Adipocyte (in vitro differentiated cells): ENCODE results near the gene GPR179.
"Not testable (repeated sequence)": the region's sequence is repeated elsewhere in the genome, so short reads cannot be mapped to it uniquely, and the experiment has no call there.

ENCODE experiments used
- DNase-seq: peaks from one replicate; pipeline ENCODE4 v3.0.0-alpha.2; 2015; ENCODE audit warnings: low read depth
- H3K27me3 ChIP-seq: replicated peaks from 2 replicates; pipeline ENCODE4 v1.7.0; 2013; ENCODE audit warnings: mild to moderate bottlenecking, low read length, moderate library complexity; ENCODE audit not compliant: control insufficient read depth, insufficient read depth
- H3K36me3 ChIP-seq: 2 replicates; pipeline ENCODE4 v1.7.0; 2013; ENCODE audit warnings: low read length, mild to moderate bottlenecking, moderate library complexity; ENCODE audit not compliant: control insufficient read depth, insufficient read depth, severe bottlenecking
- H3K4me1 ChIP-seq: 2 replicates; pipeline ENCODE4 v1.7.0; 2013; ENCODE audit warnings: mild to moderate bottlenecking, low read length, moderate library complexity; ENCODE audit not compliant: control insufficient read depth, insufficient read depth
- H3K4me3 ChIP-seq: 2 replicates; pipeline ENCODE4 v1.7.0; 2013; ENCODE audit warnings: mild to moderate bottlenecking, low read length, moderate library complexity
- H3K9ac ChIP-seq: 2 replicates; pipeline ENCODE4 v1.7.0; 2013; ENCODE audit warnings: mild to moderate bottlenecking, low read length, moderate library complexity
- H3K9me3 ChIP-seq: 2 replicates; pipeline ENCODE4 v1.7.0; 2013; ENCODE audit warnings: mild to moderate bottlenecking, low read length, moderate library complexity; ENCODE audit not compliant: control insufficient read depth

The GPR179 gene

DNA sequence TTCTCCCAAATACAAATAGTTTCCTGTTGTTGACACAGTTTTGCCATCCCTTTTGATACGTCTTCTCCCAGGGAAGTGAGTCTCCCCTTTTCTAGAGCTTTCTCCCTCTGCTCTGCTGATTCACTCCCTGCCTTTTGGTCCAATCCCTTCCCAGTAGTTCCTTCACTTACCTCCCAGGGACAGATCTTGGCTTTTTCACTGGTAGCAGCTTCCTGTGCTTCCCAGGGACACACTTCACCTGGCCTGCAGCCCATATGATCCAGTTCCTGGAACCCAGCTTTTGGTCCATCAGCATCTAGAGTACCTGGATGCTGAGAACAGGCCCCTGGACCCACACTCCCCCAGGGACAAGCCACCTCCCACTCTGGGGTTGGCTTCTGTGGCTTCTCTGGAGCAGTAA lies 15.8 kb downstream of the GPR179 start:
- Histone ChIP-seq H3K9ac (no peak overlapping the region), H3K4me3 (no peak overlapping the region), H3K27me3 (peaks cover 36% of the 10 kb centered on the region), H3K4me1 (peaks cover 21% of the 10 kb centered on the region), H3K9me3 (no peaks in the 10 kb centered on the region), H3K36me3 (peaks cover 4% of the 10 kb centered on the region)
- no peak for DNase-seq

DNA sequence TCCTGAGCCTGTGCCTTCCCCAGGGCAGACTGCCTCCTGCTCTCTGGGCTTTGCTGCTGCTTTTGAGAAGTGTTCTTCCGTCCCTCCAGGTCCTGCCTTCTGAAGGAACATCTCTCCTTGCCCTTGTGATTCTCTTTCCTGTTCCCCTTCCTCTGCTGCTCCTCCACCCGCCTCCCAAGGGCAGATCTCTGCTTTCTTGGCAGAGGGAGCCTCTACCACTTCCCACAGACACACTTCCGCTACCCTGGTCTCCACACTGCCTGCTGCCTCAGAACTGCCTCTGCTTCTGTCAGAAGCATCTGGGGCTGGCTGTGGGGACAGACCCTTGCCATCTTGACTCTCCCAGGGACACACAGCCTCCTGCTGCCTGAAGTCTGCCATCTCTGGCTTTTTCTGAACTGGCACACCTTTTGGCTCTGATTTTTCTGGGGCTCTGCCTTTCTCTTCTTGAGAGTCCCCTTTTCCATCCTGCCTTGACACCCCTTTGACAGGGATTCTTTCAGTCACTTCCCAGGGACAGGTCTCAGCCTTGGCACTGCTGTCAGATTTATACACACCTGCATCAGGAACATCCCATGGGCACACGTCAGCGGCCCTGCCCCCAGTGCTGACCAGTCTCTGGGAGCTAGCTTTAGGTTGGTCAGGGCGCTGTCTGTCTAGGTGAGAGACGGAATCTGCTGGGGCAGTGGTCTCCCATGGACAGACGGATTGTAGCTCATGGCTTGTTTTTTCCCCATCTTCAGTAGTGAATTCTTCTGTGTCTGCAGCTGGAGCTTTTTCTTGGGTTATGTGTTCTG lies 16.6 kb downstream of the GPR179 start:
- Histone ChIP-seq H3K36me3 (peaks cover 10% of the 10 kb centered on the region), H3K4me3 (no peak overlapping the region), H3K27me3 (peaks cover 29% of the 10 kb centered on the region), H3K9me3 (no peaks in the 10 kb centered on the region), H3K9ac (no peak overlapping the region), H3K4me1 (peaks cover 21% of the 10 kb centered on the region)
- no peak for DNase-seq

- H3K4me1 ChIP-seq, result peaks cover 21% of the 10 kb centered on the region
- DNase-seq, result peak; percentile 33
- no peak overlapping the region for H3K4me3 ChIP-seq
- no peak overlapping the region for H3K9ac ChIP-seq
- no peaks in the 10 kb centered on the region for H3K9me3 ChIP-seq
- H3K36me3 ChIP-seq, result peaks cover 19% of the 10 kb centered on the region
- peaks cover 14% of the 10 kb centered on the region for H3K27me3 ChIP-seq
These were observed 18.4 kb downstream of the GPR179 start for GRCh38 chr17:38325221-38325851.

DNA sequence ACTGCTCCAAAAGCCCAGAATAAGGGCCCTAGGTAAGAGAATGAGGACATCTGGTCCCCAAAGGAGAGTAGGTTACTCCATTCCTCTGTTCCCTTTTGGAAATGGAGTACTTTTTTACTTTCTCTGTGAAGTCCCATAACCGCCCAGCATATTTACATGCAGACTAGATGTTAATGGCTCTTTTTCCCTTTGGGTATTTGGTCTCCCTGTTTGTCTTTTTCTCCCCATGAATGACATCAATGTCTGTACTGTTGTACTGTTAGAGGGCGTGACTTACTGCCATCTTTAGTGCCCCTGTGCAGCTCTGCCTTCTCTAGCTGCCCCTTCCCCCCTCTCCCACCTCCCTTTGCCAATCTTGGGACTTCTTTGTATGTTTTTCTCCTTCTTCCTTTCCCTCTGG lies 19.0 kb downstream of the GPR179 start:
- Histone ChIP-seq H3K9ac (no peak overlapping the region), H3K27me3 (peaks cover 8% of the 10 kb centered on the region), H3K9me3 (no peaks in the 10 kb centered on the region), H3K4me3 (no peak overlapping the region), H3K4me1 (peaks cover 21% of the 10 kb centered on the region), H3K36me3 (peaks cover 22% of the 10 kb centered on the region)
- no peak for DNase-seq

DNA sequence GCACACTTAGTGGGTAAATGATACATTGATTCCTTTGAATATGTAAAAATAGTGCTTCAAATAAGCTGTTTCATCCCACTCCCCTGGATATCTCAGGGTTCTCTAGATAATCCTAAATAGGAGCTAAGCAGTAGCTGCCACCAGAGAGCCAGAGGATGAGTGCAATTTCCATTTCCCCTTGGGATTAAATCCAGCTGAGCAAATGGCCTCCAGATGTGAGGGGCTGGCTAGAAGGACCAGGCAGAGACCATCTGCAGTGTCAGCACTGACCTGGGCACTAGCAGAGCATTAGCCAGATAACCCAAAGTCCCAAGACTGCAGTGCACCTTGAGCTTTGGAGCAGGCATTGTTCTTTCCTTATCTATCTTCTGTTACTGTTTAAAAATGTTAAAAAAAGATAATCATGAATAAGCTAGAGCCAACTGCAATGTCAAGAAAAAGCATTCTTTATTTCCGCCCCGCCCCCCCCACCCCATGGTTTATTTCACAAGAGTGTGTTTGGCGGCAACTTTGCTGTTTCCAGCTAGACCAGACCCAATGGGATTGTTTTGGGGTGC lies 19.5 kb downstream of the GPR179 start:
- no peak for DNase-seq
- H3K27me3 ChIP-seq, result peaks cover 4% of the 10 kb centered on the region
- H3K9ac ChIP-seq, result no peak overlapping the region
- no peaks in the 10 kb centered on the region for H3K9me3 ChIP-seq
- peaks cover 27% of the 10 kb centered on the region for H3K36me3 ChIP-seq
- no peak overlapping the region for H3K4me3 ChIP-seq
- H3K4me1 ChIP-seq, result peaks cover 21% of the 10 kb centered on the region

GRCh38 chr17:38322897-38323296 lies 20.9 kb downstream of the GPR179 start:
- Histone ChIP-seq H3K9me3 (no peaks in the 10 kb centered on the region), H3K27me3 (no peaks in the 10 kb centered on the region)
- DNase-seq, result no peak

DNA sequence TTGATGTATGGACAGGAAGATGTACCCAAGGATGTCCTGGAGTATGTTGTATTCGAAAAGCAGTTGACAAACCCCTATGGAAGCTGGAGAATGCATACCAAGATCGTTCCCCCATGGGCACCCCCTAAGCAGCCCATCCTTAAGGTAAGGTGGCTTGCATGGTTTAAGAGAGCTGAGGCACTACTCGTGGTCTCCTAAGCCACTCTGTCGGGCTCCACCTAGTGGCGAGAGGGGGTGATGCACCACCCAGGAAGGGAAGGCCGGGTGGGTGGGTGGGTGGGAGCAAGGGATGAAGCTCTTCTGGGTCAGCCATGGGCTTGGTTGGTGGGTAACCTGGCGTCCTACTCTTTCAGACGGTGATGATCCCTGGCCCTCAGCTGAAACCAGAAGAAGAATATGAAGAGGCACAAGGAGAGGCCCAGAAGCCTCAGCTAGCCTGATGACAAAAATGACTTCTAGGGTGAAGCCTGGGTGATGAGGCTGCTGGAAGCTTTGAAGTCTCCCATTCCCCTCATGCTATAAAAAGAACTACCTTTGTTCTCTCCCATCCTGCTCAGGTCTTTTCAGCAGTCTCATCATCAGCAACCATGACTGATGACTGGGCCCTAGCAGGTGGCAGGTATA lies 21.5 kb downstream of the GPR179 start:
- no peaks in the 10 kb centered on the region for H3K27me3 ChIP-seq
- H3K4me3 ChIP-seq, result no peak overlapping the region
- peak; percentile 80 for DNase-seq
- H3K9ac ChIP-seq, result no peak overlapping the region
- peaks cover 27% of the 10 kb centered on the region for H3K36me3 ChIP-seq
- no peaks in the 10 kb centered on the region for H3K9me3 ChIP-seq
- peaks cover 21% of the 10 kb centered on the region for H3K4me1 ChIP-seq

More at GRCh38 chr17:38322897-38323296, 20.9 kb downstream of the GPR179 start:
- Histone ChIP-seq H3K4me3 (no peak overlapping the region), H3K4me1 (peaks cover 21% of the 10 kb centered on the region), H3K9ac (no peak overlapping the region), H3K36me3 (peaks cover 27% of the 10 kb centered on the region)

DNA sequence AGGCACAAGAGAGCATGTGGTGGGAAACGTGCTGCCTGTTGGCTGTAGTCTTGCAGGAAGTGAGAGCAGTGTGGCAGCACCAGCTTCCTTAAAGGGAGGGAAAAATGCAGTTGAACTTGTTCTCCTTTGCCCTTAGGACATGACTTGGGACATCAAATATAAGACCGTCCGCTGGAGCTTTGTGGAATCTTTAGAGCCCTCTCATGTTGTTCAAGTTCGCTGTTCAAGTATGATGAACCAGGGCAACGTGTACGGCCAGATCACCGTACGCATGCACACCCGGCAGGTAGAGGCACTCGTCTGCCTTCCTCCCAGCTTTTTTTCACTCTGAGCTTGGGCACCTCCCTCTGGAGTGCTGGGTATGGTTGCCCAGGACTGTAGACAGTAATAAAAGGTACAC lies 23.3 kb downstream of the GPR179 start:
- H3K9me3 ChIP-seq, result no peaks in the 10 kb centered on the region
- H3K4me3 ChIP-seq, result no peak overlapping the region
- no peak overlapping the region for H3K9ac ChIP-seq
- DNase-seq, result no peak
- peaks cover 17% of the 10 kb centered on the region for H3K4me1 ChIP-seq
- peaks cover 27% of the 10 kb centered on the region for H3K36me3 ChIP-seq
- no peaks in the 10 kb centered on the region for H3K27me3 ChIP-seq

GRCh38 chr17:38317081-38317480 lies 26.7 kb downstream of the GPR179 start:
- Histone ChIP-seq H3K9me3 (no peaks in the 10 kb centered on the region), H3K9ac (no peak overlapping the region)

GRCh38 chr17:38315497-38315896 lies 28.3 kb downstream of the GPR179 start:
- Histone ChIP-seq H3K4me3 (no peak overlapping the region), H3K4me1 (no peaks in the 10 kb centered on the region), H3K36me3 (peaks cover 20% of the 10 kb centered on the region), H3K9me3 (no peaks in the 10 kb centered on the region), H3K9ac (no peak overlapping the region), H3K27me3 (no peaks in the 10 kb centered on the region)
- no peak for DNase-seq

More at GRCh38 chr17:38317081-38317480, 26.7 kb downstream of the GPR179 start:
- Histone ChIP-seq H3K4me3 (no peak overlapping the region), H3K36me3 (peaks cover 22% of the 10 kb centered on the region), H3K4me1 (no peaks in the 10 kb centered on the region), H3K27me3 (no peaks in the 10 kb centered on the region)
- no peak for DNase-seq

- peak; percentile 98 for DNase-seq
- H3K9ac ChIP-seq, result peak within 1 kb of the TSS; percentile 89
These were observed 46.8 kb downstream of the GPR179 start, which contains the start of gene MRPL45 for GRCh38 chr17:38296834-38297517. TSS of gene MRPL45 (plus strand) at chr17:38297168. CDS start at chr17:38297184, 16 bp downstream.

More at GRCh38 chr17:38296834-38297517, 46.8 kb downstream of the GPR179 start, which contains the start of gene MRPL45:
- not testable (repeated sequence) for H3K4me1 ChIP-seq, H3K9me3 ChIP-seq, H3K27me3 ChIP-seq, H3K36me3 ChIP-seq
- H3K4me3 ChIP-seq, result peak within 1 kb of the TSS; percentile 90
